Neuron (in vitro differentiated cells): ENCODE measurements around the gene DLGAP5.

Experiments
- H2AFZ ChIP-seq: one replicate; pipeline ENCODE4 v1.6.1; 2013; ENCODE audit warnings: low read depth, mild to moderate bottlenecking, inconsistent platforms, low read length, moderate library complexity
- H3K27me3 ChIP-seq: one replicate; pipeline ENCODE4 v1.6.1; 2013; ENCODE audit warnings: low read length; ENCODE audit not compliant: insufficient read depth
- H3K36me3 ChIP-seq: one replicate; pipeline ENCODE4 v1.6.1; 2013; ENCODE audit warnings: low read length; ENCODE audit not compliant: insufficient read depth
- H3K4me1 ChIP-seq: one replicate; pipeline ENCODE4 v1.6.1; 2013; ENCODE audit warnings: low read length; ENCODE audit not compliant: insufficient read depth
- H3K4me3 ChIP-seq: 2 replicates; pipeline ENCODE4 v1.5.1; 2013; ENCODE audit warnings: mild to moderate bottlenecking, low read length, moderate library complexity
- H3K9me3 ChIP-seq: one replicate; pipeline ENCODE4 v1.6.1; 2013; ENCODE audit warnings: low read length

Gene DLGAP5

DNA sequence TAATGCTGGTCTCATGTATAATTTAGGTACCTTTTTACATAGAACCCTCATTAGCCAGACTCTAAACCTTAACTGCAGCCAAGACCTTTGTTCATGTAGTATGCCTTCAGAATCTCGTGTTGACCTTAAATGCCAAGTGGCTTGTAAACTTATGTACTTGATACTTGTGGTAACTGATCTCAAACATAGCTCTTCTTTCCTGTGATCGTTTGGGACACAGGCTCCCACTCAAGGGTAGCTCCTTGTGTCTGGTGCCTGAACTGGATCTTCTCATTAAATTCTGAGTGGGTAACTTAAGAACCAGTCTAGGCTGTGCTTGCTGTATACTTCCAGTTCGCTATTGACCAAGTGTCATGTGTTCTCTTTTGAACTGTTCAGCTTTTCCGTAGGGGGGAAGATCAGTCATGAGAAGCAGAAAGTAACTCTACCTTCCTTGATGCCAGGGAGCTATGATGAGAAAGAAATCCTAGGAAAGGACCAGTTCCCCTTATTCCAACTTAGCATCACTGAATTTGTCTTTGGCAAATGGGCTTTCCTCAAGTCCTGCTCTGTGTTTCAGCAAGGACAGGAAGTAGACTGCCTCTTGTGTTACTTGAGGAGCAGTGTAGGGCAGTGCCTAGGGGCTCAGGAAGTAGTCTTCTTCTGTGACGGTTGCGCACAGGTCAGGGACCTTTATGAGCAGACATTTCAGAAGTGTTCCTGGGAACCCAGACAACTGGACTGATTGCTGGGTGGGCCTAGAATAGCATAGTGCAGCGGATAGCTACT lies 59.8 kb downstream of the DLGAP5 start:
- no peaks in the 10 kb centered on the region for H3K9me3 ChIP-seq
- no peaks in the 10 kb centered on the region for H3K36me3 ChIP-seq
- H3K4me1 ChIP-seq = peaks cover 16% of the 10 kb centered on the region
- no peak overlapping the region for H3K4me3 ChIP-seq
- no peak overlapping the region for H2AFZ ChIP-seq
- H3K27me3 ChIP-seq = no peaks in the 10 kb centered on the region

DNA sequence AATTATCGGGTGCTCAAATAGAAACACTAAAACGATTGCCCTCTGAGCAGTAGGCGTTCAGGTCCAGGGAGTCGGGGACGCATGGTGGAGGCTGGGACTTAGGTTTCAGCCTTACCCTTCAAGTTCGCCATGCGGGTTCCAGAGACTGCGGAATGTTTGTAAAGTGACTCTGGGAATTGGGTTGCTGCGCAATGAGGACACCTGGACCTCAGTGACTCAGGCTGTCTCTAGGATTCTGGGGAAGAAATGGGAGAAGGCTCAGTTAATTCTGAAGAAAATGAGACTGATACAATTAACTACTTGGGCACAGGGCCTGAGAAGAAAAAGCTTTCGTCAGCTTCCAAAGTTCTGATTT lies 61.2 kb downstream of the DLGAP5 start:
- H3K4me3 ChIP-seq = no peak overlapping the region
- H3K36me3 ChIP-seq = no peaks in the 10 kb centered on the region
- peaks cover 16% of the 10 kb centered on the region for H3K4me1 ChIP-seq
- no peak overlapping the region for H2AFZ ChIP-seq
- H3K27me3 ChIP-seq = no peaks in the 10 kb centered on the region
- no peaks in the 10 kb centered on the region for H3K9me3 ChIP-seq

DNA sequence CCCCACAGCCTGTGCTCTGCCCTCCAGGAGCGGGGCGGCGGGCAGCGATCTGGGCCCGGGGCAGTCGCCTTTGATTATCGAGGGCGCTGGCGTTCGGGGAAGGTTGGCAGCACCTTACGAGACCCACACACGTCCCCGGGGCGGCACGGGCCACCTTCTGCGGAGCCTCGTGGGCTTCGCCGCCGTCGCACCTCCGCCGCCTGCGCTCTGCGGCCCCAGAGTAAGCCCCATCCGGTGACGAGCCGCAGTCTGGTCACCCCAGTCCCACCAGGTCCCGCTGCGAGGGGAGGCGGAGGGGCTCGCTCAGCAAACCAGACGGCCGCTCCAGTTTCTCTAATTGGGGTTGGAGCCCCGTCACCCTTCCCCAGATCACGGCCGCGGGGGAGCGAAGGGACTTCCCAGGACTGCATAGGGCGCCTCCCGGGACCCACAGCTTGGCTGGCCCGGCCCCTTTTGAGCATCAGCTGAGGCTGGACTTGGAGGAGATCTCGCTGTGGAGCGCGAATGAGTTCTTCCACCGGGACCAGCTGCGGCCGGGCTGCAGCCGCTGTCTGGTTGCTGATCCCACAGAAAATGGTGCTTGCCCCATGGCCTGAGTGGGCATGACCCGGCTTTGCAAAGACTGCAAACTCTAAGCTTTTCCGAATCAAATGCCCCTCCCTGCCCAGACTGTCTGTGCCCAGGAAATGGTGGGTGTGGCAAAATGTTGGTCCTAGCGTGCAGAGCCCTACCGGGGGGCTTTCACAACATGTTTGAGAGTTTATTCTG lies 61.8 kb downstream of the DLGAP5 start:
- Histone ChIP-seq H2AFZ (no peak overlapping the region), H3K27me3 (no peaks in the 10 kb centered on the region), H3K4me1 (peaks cover 16% of the 10 kb centered on the region), H3K4me3 (no peak overlapping the region), H3K36me3 (no peaks in the 10 kb centered on the region), H3K9me3 (no peaks in the 10 kb centered on the region)

DNA sequence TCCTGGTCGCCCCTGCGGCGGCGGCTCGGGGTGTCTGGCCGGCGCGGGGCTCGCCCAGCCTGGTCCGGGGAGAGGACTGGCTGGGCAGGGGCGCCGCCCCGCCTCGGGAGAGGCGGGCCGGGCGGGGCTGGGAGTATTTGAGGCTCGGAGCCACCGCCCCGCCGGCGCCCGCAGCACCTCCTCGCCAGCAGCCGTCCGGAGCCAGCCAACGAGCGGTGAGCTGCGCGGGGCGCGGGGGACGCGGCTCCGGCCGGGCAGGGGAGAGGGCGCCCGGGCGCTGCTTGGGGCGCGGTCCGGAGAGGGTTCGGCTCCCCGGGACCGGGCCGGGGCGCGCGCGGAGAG lies 62.3 kb downstream of the DLGAP5 start, which contains the start of gene LGALS3:
Gene LGALS3 (plus strand): TSS at position 167 of the 342 bp plus-strand sequence. CDS start 8,122 bp downstream, outside the sequence.
- Histone ChIP-seq H3K4me3 (no peak within 1 kb of the TSS), H2AFZ (no peak within 1 kb of the TSS), H3K4me1 (peaks cover 16% of the 10 kb centered on the region), H3K36me3 (no peaks in the 10 kb centered on the region), H3K9me3 (no peaks in the 10 kb centered on the region), H3K27me3 (no peaks in the 10 kb centered on the region)

DNA sequence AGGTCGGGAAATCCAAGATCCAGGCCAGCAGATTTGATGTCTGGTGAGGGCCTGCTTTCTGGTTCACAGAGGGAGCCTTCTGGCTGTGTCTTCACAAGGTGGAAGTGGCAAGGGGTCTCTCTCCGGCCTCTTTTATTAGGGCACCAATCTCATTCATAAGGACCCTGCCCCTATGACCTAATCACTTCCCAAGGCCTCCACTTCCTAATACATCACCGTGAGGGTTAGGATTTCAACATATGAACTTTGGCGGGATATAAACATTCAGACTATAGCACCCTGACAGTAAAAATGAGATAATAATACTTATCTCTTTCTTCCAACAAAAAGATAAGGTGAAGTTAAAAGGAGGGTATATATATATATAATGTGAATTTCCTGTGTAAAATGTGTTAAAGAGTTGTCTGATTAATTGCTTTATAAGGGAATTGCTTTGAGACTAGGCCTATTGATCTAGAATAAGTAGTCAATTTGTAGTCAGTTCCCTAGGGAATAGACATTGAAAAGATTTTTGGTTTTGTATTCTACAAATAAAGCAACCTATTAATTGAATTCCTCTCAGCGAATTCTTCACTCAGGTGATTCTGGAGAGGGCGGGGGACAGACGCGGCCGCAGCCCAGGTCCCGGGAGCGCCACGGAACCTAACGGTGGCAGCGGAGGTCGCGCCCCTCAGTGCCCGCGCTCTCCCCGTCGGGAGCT lies 62.8 kb downstream of the DLGAP5 start:
- Histone ChIP-seq H3K27me3 (no peaks in the 10 kb centered on the region), H3K9me3 (no peaks in the 10 kb centered on the region), H3K36me3 (no peaks in the 10 kb centered on the region), H3K4me1 (peaks cover 17% of the 10 kb centered on the region), H2AFZ (no peak overlapping the region), H3K4me3 (no peak overlapping the region)

DNA sequence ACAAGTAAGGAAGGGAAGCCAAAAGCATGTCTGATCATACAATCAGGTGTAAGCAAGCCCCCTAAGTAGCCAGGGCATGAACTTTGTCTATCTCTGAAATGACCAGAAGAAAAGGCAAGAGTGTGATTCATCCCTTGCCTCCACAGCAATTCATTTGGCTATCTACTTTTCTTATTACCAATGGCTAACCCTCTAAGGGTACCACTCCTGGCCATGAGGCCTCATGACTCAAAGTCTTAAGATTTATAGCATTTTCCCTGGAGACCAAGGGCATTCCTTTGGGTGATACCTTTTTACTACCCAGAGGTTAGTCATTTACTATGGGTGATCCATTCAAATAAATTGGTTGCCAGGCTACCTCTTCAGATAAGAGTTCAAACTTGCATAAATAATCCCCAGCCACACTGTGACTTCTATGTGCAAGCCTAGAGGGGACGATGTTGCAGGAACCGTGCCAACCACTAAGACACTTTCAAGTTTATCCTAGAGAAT lies 63.9 kb downstream of the DLGAP5 start:
- Histone ChIP-seq H2AFZ (no peak overlapping the region), H3K4me3 (no peak overlapping the region), H3K27me3 (no peaks in the 10 kb centered on the region), H3K9me3 (no peaks in the 10 kb centered on the region), H3K36me3 (no peaks in the 10 kb centered on the region), H3K4me1 (peaks cover 27% of the 10 kb centered on the region)

DNA sequence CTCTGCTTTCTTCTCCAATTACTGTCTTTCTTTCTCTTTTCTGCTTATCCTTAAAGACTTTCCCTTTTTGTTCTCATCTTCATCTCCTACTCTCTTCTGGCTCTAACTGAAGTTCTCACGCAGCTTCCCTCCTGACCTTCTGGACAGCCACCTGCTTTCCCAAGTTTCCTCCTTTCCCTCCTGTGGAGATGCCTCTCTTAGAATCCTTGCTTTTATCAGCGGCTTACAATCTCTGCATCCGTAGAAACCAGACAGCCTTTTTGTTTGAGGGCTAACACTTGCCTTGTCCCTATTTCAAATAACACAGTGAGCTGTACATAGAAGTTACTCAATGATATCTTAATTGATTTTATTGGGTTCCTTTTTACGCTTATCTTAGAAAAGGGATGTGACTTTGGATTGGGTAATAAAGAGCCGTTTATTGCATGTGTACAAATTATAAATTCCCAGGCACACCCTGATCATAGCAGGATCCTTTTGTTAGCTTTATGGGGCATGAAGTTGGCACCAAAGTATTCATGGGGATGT lies 64.4 kb downstream of the DLGAP5 start:
- H3K4me3 ChIP-seq = no peak overlapping the region
- H3K9me3 ChIP-seq = no peaks in the 10 kb centered on the region
- no peaks in the 10 kb centered on the region for H3K36me3 ChIP-seq
- no peak overlapping the region for H2AFZ ChIP-seq
- H3K4me1 ChIP-seq = peaks cover 32% of the 10 kb centered on the region
- no peaks in the 10 kb centered on the region for H3K27me3 ChIP-seq

DNA sequence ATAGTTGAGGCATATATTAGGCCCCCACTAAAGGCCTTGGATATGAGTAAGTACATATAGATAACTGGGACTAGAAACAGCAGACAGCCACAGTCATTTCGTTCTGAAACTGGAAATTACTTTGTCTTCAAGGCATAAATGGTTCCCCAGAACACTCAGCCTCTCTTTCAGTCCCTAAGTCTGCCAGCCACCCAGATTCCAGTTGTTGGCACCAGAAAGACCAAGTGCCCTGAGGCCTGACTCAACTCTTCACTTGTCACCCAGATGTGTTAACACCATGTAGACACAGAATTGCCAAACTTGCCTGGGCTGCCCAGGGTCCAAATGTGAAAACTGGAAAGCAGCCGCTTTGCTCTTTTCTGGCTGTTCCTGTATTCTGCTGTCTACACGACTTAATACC lies 65.4 kb downstream of the DLGAP5 start:
- Histone ChIP-seq H2AFZ (no peak overlapping the region), H3K36me3 (no peaks in the 10 kb centered on the region), H3K4me3 (no peak overlapping the region), H3K27me3 (no peaks in the 10 kb centered on the region), H3K9me3 (no peaks in the 10 kb centered on the region), H3K4me1 (peaks cover 35% of the 10 kb centered on the region)

DNA sequence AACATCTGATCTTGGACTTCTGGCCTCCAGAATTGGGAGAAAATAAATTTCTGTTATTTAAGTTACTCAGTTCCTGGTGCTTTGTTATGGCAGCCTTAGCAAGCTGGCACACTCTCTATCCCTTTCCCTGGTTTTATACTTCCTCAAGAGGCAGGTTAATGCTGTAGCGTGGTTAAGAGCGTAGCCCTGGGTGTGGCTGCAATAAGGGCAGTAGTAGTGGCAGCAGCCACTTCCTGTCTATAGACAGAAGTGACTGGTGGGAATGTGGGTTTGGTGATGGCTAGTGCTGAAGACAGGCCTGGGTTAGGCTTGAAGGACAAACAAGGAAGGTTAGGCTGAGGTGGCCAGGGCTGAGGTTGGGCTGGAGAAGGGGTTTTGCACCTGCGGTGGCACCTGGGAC lies 66.0 kb downstream of the DLGAP5 start:
- peaks cover 35% of the 10 kb centered on the region for H3K4me1 ChIP-seq

DNA sequence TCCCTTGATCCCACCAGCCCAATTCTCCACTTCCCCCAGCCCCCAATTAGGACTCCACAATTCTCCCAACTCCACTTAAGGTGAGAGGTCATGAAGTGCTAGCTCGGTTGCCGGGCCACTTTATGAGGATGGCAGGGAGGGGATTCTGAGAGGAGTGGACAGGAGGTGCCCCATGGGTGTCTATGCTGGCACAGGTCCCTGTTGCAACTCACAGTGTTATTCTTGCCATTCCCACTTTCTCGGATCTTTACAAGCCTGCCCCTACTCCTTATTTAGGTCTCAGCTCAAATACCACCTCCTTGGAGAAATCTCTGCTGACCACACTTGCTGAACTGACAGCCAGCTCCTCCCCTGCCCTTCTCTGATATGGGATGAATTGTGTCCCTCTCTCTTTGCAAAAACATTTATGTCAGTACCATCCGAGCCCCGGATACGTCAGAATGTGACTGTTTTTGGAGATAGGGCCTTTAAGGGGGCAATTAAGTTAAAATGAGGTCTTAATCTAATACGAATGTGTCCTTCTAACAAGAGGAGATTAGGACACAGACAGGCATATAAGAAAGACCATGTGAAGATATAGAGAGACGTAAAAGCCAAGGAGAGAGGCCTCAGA lies 66.5 kb downstream of the DLGAP5 start:
- Histone ChIP-seq H3K36me3 (no peaks in the 10 kb centered on the region), H3K9me3 (no peaks in the 10 kb centered on the region), H3K4me3 (no peak overlapping the region), H3K27me3 (no peaks in the 10 kb centered on the region), H2AFZ (no peak overlapping the region), H3K4me1 (peaks cover 35% of the 10 kb centered on the region)

More for the DNA sequence above, 66.0 kb downstream of the DLGAP5 start:
- no peaks in the 10 kb centered on the region for H3K9me3 ChIP-seq
- no peak overlapping the region for H2AFZ ChIP-seq
- no peak overlapping the region for H3K4me3 ChIP-seq
- no peaks in the 10 kb centered on the region for H3K27me3 ChIP-seq
- no peaks in the 10 kb centered on the region for H3K36me3 ChIP-seq

DNA sequence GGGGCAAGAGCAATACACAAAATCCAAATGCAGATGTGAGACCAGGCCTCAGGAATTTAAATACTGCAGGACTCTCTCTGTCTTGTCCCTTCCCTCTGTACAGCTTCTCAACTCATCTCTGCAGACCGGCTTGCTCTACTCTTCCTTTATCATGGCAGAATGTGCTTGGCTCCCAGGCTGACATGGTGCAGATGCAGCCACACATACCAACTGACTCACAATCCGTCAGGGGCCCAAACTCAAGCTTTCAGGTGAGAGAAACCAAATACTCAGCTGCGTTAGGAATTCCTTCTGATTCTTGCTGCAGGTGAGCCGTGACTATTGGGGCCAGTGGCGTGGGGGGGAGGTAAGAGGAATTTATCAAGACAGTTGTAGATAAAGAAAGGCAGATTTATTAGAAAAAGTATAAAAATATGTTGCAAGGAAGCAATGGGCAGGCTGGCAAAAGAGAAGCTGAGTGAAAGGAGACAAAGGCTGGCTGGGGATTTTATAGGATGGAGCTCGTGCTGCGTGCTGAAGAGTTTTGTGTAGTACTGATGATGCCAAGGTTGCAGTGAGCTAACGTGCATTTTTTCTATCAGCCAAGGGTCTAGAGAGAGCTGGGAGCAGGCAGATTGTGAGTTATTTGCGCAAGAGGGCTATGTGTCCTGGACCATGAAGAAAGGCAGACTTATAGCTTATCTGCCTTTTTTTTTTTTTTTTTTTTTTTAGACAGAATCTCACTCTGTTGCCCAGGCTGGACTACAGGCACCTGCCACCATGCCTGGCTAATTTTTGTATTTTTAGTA lies 67.3 kb downstream of the DLGAP5 start:
- H3K4me1 ChIP-seq = peaks cover 35% of the 10 kb centered on the region
- H3K36me3 ChIP-seq = no peaks in the 10 kb centered on the region
- H3K27me3 ChIP-seq = no peaks in the 10 kb centered on the region
- no peak overlapping the region for H2AFZ ChIP-seq
- no peaks in the 10 kb centered on the region for H3K9me3 ChIP-seq
- H3K4me3 ChIP-seq = no peak overlapping the region

DNA sequence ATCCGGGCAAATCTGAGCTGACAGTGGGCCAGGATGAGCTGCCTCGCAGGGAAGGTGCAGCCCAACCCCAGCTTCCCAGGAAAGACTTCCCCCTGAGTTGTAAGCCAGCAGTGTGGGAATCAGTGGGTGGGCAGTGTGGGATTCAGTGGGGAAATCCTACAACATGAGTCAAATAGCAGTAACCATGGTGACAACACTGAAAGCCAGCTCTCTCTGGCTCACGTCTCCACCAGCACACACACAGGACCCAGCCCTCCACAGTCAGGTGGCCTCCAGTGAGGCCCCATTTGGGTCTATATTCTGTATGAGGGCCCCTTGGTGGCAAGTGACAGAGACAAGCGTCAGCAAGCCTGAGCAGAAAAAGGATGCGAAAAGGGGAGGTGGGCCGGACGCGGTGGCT lies 68.3 kb downstream of the DLGAP5 start:
- H2AFZ ChIP-seq = no peak overlapping the region
- H3K36me3 ChIP-seq = no peaks in the 10 kb centered on the region
- peaks cover 36% of the 10 kb centered on the region for H3K4me1 ChIP-seq
- H3K27me3 ChIP-seq = no peaks in the 10 kb centered on the region
- no peak overlapping the region for H3K4me3 ChIP-seq
- H3K9me3 ChIP-seq = no peaks in the 10 kb centered on the region
